GM23338 (cell line): Measurements from ENCODE around the gene WDR75. TPM values are rescaled to one million over a fixed set of nuclear protein-coding genes. Genes with fewer than 3 reads are reported as not detected.

Source experiments
- ATAC-seq: fragments of 200-7000 bp; cut with Tn5 transposase; 3 replicates; pipeline ENCODE4 v1.9.1; 2020
- DNase-seq: peaks from one replicate; pipeline ENCODE4 v3.0.0-alpha.2; 2015; ENCODE audit warnings: low spot score
- H2AFZ ChIP-seq: fragments of 200-600 bp; sonication (generic); 2 replicates; pipeline ENCODE4 v1.8.0; 2016; ENCODE audit warnings: antibody characterized with exemption, mild to moderate bottlenecking, moderate library complexity
- H3F3A ChIP-seq: fragments of 200-600 bp; sonication (generic); replicated peaks from 2 replicates; pipeline ENCODE4 v1.8.0; 2017; ENCODE audit warnings: antibody characterized with exemption, mixed run types, low read depth
- H3K27ac ChIP-seq: fragments of 200-600 bp; sonication (generic); 2 replicates; pipeline ENCODE4 v1.6.1; 2016; ENCODE audit warnings: low read depth
- H3K27me3 ChIP-seq: fragments of 200-600 bp; sonication (generic); 2 replicates; pipeline ENCODE4 v1.8.0; 2016; ENCODE audit warnings: mild to moderate bottlenecking, mixed run types, moderate library complexity; ENCODE audit not compliant: insufficient read depth
- H3K36me3 ChIP-seq: fragments of 200-600 bp; sonication (generic); 2 replicates; pipeline ENCODE4 v1.8.0; 2016; ENCODE audit warnings: mild to moderate bottlenecking; ENCODE audit not compliant: insufficient read depth
- H3K4me1 ChIP-seq: fragments of 200-600 bp; sonication (generic); 2 replicates; pipeline ENCODE4 v1.8.0; 2016; ENCODE audit warnings: mild to moderate bottlenecking, moderate library complexity; ENCODE audit not compliant: insufficient read depth
- H3K4me2 ChIP-seq: fragments of 200-600 bp; sonication (generic); 2 replicates; pipeline ENCODE4 v1.7.1; 2017; ENCODE audit warnings: mixed run types
- H3K4me3 ChIP-seq: fragments of 200-600 bp; sonication (generic); 2 replicates; pipeline ENCODE4 v1.6.1; 2016; ENCODE audit warnings: mixed run types
- H3K79me2 ChIP-seq: fragments of 200-600 bp; sonication (generic); replicated peaks from 2 replicates; pipeline ENCODE4 v1.8.0; 2017; ENCODE audit warnings: mild to moderate bottlenecking; ENCODE audit not compliant: insufficient read depth
- H3K9me2 ChIP-seq: fragments of 200-600 bp; sonication (generic); 2 replicates; pipeline ENCODE4 v1.8.0; 2017; ENCODE audit not compliant: insufficient read depth
- H4K20me1 ChIP-seq: fragments of 200-600 bp; sonication (generic); replicated peaks from 2 replicates; pipeline ENCODE4 v1.8.0; 2017; ENCODE audit warnings: mild to moderate bottlenecking; ENCODE audit not compliant: insufficient read depth
- H3K27ac Mint-ChIP-seq: 2 replicates; pipeline ENCODE4 v1.8.0; 2020; ENCODE audit warnings: inconsistent platforms, mild to moderate bottlenecking, moderate library complexity, mixed read lengths
- H3K27me3 Mint-ChIP-seq: 3 replicates; pipeline ENCODE4 v1.8.0; 2022; ENCODE audit warnings: low read depth, mild to moderate bottlenecking, moderate library complexity, mixed read lengths, inconsistent platforms; ENCODE audit not compliant: insufficient read depth, poor library complexity
- H3K36me3 Mint-ChIP-seq: 3 replicates; pipeline ENCODE4 v1.8.0; 2021; ENCODE audit warnings: low read depth, mild to moderate bottlenecking, inconsistent platforms, moderate library complexity, mixed read lengths
- H3K4me1 Mint-ChIP-seq: 3 replicates; pipeline ENCODE4 v1.8.0; 2020; ENCODE audit warnings: mild to moderate bottlenecking, inconsistent platforms, mixed read lengths
- H3K4me3 Mint-ChIP-seq: 3 replicates; pipeline ENCODE4 v1.8.0; 2021; ENCODE audit warnings: moderate library complexity, mild to moderate bottlenecking, inconsistent platforms, mixed read lengths
- H3K9me3 Mint-ChIP-seq: 3 replicates; pipeline ENCODE4 v1.8.0; 2020; ENCODE audit warnings: moderate library complexity, mild to moderate bottlenecking, inconsistent platforms, mixed read lengths
- CREB1 ChIP-seq: fragments of 250-450 bp; sonication (Bioruptor Pico); IDR thresholded peaks from 2 replicates; pipeline ENCODE4 v1.5.0; 2020; ENCODE audit warnings: low read depth, mild to moderate bottlenecking, moderate library complexity
- EZH2 ChIP-seq: fragments of 200-600 bp; sonication (generic); IDR thresholded peaks from one replicate; pipeline ENCODE4 v1.8.0; 2017; ENCODE audit warnings: antibody characterized with exemption, mild to moderate bottlenecking, low read depth; ENCODE audit not compliant: unreplicated experiment
- EZH2phosphoT487 ChIP-seq: fragments of 200-600 bp; sonication (generic); IDR thresholded peaks from one replicate; pipeline ENCODE4 v1.8.1; 2018; ENCODE audit warnings: antibody characterized with exemption; ENCODE audit not compliant: unreplicated experiment
- JUNB ChIP-seq: IDR thresholded peaks from one replicate; pipeline ENCODE4 v1.6.1; 2016; ENCODE audit warnings: antibody characterized with exemption; ENCODE audit not compliant: unreplicated experiment
- NANOG ChIP-seq: IDR thresholded peaks from 2 replicates; pipeline ENCODE4 v1.6.1; 2016; ENCODE audit warnings: antibody characterized with exemption, borderline replicate concordance
- POLR2AphosphoS5 ChIP-seq: IDR thresholded peaks from 2 replicates; pipeline ENCODE4 v1.6.1; 2016; ENCODE audit warnings: antibody characterized with exemption, low read depth
- STAT1 ChIP-seq: IDR thresholded peaks from one replicate; pipeline ENCODE4 v1.6.1; 2016; ENCODE audit warnings: antibody characterized with exemption; ENCODE audit not compliant: unreplicated experiment
- ZNF114 ChIP-seq: fragments of 250-450 bp; sonication (Bioruptor Pico); IDR thresholded peaks from 2 replicates; pipeline ENCODE4 v1.5.0; 2020; ENCODE audit warnings: mild to moderate bottlenecking, moderate library complexity
- ZNF331 ChIP-seq: fragments of 250-450 bp; sonication (Bioruptor Pico); IDR thresholded peaks from 2 replicates; pipeline ENCODE4 v1.5.0; 2020; ENCODE audit warnings: low read depth, mild to moderate bottlenecking, moderate library complexity
- ZNF462 ChIP-seq: fragments of 250-450 bp; sonication (Bioruptor Pico); IDR thresholded peaks from 2 replicates; pipeline ENCODE4 v1.5.0; 2020; ENCODE audit warnings: mild to moderate bottlenecking, moderate library complexity
- polyA plus RNA-seq: library from polyadenylated mRNA; unstranded; fragments of >200 nt; fragmentation: Nextera tagmentation; extraction: Ambion mirVana; gene quantifications from 2 replicates; pipeline ENCODE4 v1.2.1, GENCODE V29; 2016
- total RNA-seq: library from RNA; depleted of rRNA; stranded (reverse); fragments of >200 nt; shearing (Covaris generic); gene quantifications from 2 replicates; pipeline ENCODE4 v1.2.3, GENCODE V29; 2014
- TF ChIP-seq, protein P1 (sequence below), 2 experiments: fragments of 200-600 bp in 1 of 2; sonication (generic) in 1 of 2; conservative IDR thresholded peaks; 2 replicates each; pipeline versions ENCODE4 v1.5.1 to v1.6.1; 2016 to 2017; ENCODE audit warnings: antibody characterized with exemption in 2 of 2, low read depth in 2 of 2, mild to moderate bottlenecking in 2 of 2, moderate library complexity in 1 of 2

WDR75 gene
- total and polyA plus RNA-seq, 2 experiments from 2014 or later: 57.2 to 80.9 TPM

- no peaks in the 10 kb centered on the region for H3K27me3 ChIP-seq
- H3K9me2 ChIP-seq: no peaks in the 10 kb centered on the region
- no peak overlapping the region for H3K4me3 ChIP-seq
- no peaks in the 10 kb centered on the region for H3K9me3 Mint-ChIP-seq
- H3F3A ChIP-seq: no peaks in the 10 kb centered on the region
- no peak overlapping the region for H3K4me2 ChIP-seq
- H3K36me3 ChIP-seq: peaks cover 84% of the 10 kb centered on the region
- no peak for DNase-seq
- H3K36me3 Mint-ChIP-seq: peaks cover 81% of the 10 kb centered on the region
- no peak for TF ChIP-seq JUNB
- TF ChIP-seq NANOG: no peak
- no peak for TF ChIP-seq STAT1
- TF ChIP-seq, protein P1, sequence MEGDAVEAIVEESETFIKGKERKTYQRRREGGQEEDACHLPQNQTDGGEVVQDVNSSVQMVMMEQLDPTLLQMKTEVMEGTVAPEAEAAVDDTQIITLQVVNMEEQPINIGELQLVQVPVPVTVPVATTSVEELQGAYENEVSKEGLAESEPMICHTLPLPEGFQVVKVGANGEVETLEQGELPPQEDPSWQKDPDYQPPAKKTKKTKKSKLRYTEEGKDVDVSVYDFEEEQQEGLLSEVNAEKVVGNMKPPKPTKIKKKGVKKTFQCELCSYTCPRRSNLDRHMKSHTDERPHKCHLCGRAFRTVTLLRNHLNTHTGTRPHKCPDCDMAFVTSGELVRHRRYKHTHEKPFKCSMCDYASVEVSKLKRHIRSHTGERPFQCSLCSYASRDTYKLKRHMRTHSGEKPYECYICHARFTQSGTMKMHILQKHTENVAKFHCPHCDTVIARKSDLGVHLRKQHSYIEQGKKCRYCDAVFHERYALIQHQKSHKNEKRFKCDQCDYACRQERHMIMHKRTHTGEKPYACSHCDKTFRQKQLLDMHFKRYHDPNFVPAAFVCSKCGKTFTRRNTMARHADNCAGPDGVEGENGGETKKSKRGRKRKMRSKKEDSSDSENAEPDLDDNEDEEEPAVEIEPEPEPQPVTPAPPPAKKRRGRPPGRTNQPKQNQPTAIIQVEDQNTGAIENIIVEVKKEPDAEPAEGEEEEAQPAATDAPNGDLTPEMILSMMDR (conservative IDR thresholded peaks at IDR 0.05; ENCODE audit: low read depth in 2 of 2): no peak
- TF ChIP-seq ZNF114 (CRISPR knock-in tag): no peak
- TF ChIP-seq EZH2: no peak
- no peak for TF ChIP-seq EZH2phosphoT487
- no peak for TF ChIP-seq CREB1 (CRISPR knock-in tag)
- TF ChIP-seq ZNF462 (CRISPR knock-in tag): no peak
- no peak for TF ChIP-seq POLR2AphosphoS5
- no peak for TF ChIP-seq ZNF331
- peaks cover 3% of the 10 kb centered on the region; the same call in 1 of the 2 replicates for H4K20me1 ChIP-seq
- no peak overlapping the region for H3K27ac Mint-ChIP-seq
- no peaks in the 10 kb centered on the region for H3K4me1 Mint-ChIP-seq
- no peak overlapping the region for H2AFZ ChIP-seq
- no peak for ATAC-seq
- no peaks in the 10 kb centered on the region for H3K4me1 ChIP-seq
- no peak overlapping the region for H3K4me3 Mint-ChIP-seq
- H3K27me3 Mint-ChIP-seq: no peaks in the 10 kb centered on the region
- H3K27ac ChIP-seq: no peak overlapping the region
- no peaks in the 10 kb centered on the region for H3K79me2 ChIP-seq
Measured at GRCh38 chr2:189465076-189465475, 23.8 kb downstream of the WDR75 start.
